Stimulated activated CD8-positive, alpha-beta memory T cell treated with anti-CD3 and anti-CD28 coated beads, Interleukin-4, amount 100 ng/mL, for 48 hours (primary cell): ENCODE results near the gene RIPOR2.
"Not testable (repeated sequence)": the region's sequence is repeated elsewhere in the genome, so short reads cannot be mapped to it uniquely, and the experiment has no call there.

Experiments
- DNase-seq: peaks from one replicate; pipeline ENCODE4 v3.0.0-alpha.2; 2020

Gene RIPOR2

GRCh38 chr6:24797596-24798216 is 138.1 kb downstream of the RIPOR2 start:
- no peak for DNase-seq

- DNase-seq = no peak
These were observed 139.0 kb downstream of the RIPOR2 start for GRCh38 chr6:24796616-24797290.

DNA sequence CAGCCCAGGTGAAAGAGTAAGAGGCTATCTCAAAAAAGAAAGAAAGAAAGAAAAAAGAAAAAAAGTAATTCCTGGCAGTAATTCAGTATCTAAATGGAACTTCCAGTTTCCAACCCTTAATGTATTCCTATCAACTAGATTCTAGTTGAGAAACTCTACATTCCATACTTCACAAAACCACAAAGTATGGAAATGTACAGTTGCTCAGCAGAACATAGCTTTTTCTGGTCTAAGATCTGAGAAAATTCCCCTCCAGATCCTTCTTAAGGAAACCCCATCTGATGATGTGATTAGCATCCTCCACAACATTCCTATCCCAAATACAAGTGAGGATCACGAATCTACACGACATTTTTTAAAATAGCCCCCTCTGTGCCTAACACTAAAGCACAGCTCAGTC is 140.7 kb downstream of the RIPOR2 start:
- no peak for DNase-seq

- DNase-seq = no peak
These were observed 147.6 kb downstream of the RIPOR2 start for GRCh38 chr6:24788031-24788665.

DNA sequence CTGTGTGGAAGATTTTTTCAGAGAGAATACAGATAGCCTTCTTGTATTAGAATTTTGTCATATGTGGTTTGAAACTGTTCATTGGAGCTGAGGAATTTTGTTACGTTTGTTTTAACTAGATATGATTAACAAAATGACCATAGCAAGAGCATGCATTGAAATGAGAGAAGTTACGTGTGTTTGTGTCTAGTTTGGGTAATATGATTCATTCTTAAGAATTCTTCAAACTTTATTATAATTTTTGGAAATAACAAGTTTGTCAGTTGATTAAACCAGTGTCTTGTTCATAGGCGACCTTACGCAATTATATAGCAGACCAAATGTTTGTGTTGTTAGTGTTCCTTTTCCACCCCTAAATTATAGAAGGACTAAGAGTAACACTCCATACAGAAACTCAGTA is 155.6 kb downstream of the RIPOR2 start:
- no peak for DNase-seq

DNA sequence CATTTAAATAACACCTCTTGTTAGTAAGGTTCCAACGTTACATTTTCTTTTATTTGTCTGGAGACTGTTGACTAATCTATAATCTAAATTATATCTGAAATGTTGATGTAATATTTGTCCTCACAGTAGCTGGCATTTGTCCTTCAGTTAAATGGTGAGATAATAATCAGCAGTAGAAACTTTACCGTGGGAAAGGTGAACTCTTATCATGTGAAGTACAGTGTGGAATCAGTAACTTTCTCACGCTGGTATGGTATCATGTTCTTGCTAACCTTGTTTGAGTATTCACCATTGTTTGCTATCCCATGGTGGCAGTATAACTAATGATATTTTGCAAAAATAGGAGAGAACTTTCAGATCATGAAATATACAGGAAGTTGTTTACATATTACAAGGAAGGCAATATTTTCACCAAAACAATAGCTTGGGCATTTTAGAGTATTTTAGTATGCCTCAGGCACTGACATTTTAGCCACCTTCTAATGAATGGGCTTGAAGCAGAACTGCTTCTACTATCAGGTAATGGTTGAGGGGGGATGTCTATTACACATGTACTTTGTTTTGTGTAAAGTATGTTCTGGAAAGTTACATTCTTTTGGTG is 156.2 kb downstream of the RIPOR2 start:
- DNase-seq = no peak

DNA sequence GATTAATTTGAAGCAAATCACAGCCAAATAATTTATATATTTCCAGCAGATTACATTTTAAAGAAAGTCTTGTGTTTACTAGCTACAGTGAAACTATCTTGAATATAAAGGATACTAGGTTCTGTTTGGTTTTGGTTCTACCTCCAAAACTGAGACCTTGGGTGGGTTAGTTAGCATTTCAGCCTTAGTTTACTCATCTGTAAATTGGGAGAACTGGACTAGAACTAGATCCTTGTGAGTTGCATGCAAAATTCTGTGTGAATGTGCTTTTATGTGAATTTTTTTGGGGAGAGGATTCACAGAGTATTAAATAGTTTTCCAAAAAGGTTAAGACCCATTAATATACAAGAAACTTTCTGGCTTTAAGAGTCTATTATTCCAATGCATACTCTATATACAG is 156.9 kb downstream of the RIPOR2 start:
- no peak for DNase-seq

- DNase-seq = no peak
These were observed 157.6 kb downstream of the RIPOR2 start for GRCh38 chr6:24778121-24778520.

GRCh38 chr6:24777227-24777626 is 158.5 kb downstream of the RIPOR2 start:
- DNase-seq = no peak

- peak; percentile 49 for DNase-seq
These were observed 160.2 kb downstream of the RIPOR2 start for GRCh38 chr6:24775520-24776058.

- DNase-seq = peak; percentile 100
These were observed 160.9 kb downstream of the RIPOR2 start, which contains the start of gene GMNN for GRCh38 chr6:24774696-24775519. Gene GMNN (plus strand): TSS chr6:24774937. CDS start chr6:24777247, 2,310 bp downstream.

DNA sequence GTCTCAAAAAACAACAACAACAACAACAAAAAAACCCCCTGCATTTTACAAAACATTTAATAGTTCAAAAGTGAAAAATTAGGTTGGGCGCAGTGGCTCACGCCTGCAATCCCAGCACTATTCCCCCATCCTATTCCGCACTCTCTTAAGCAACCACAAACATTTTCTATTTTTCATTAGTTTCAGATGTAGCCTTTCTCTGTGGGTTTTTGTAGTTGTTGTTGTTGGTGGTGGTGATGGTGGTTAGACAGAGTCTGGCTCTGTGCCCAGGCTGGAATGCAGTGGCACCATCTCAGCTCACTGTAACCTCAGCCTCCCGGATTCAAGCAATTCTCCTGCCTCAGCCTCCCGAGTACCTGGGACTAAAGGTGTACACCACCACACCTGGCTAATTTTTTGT is 167.4 kb downstream of the RIPOR2 start:
- DNase-seq = no peak

GRCh38 chr6:24766680-24767462 is 168.9 kb downstream of the RIPOR2 start:
- no peak for DNase-seq

- DNase-seq = not testable (repeated sequence)
These were observed 169.8 kb downstream of the RIPOR2 start for GRCh38 chr6:24765968-24766367.

DNA sequence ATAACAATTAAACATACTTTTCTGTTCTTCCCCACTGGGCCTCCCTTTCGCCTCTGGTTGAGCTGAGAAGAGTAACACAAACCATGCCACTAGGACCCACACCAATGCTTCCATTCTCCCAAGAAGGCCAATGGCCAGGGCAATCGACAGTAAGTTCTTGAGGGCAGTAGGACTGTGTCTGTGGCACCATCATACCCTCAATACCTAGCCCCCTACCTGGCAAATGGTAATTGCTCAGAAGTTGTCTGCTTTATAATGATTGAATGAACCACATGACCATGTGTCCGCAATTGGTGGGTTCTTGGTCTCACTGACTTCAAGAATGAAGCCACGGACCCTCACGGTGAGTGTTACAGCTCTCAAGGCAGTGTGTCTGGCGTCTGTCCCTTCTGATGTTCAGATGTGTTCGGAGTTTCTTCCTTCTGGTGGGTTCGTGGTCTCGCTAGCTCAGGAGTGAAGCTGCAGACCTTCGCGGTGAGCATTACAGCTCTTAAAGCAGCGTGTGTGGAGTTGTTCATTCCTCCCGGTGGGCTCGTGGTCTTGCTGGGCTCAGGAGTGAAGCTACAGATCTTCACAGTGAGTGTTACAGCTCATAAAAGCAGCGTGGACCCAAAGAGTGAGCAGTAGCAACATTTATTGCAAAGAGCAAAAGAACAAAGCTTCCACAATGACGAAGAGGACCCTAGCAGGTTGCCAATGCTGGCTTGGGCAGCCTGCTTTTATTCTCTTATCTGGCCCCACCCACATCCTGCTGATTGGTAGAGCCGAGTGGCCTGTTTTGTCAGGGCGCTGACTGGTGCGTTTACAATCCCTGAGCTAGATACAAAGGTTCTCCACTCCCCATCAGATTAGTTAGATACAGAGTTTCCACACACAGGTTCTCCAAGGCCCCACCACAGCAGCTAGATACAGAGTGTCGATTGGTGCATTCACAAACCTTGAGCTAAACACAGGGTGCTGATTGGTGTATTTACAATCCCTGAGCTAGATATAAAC is 170.6 kb downstream of the RIPOR2 start:
- DNase-seq = not testable (repeated sequence)

DNA sequence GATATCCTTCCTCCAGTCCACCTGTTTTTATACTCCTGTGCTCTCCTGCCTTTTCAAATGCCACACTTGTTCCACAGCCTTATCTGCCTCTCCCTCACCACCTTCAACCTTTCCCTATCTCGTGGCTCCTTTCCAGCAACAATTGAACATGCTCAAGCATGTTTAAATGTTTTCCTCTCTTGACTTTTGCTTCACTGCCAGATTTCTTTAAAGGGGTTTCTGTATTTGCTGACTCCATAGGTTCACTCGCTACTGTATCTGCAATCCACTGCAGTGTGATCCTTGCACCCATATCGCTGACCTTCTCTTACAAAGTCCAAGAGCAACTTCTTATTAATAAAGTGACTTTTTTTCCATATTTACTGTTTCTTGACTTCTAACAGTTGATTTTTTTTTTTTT is 172.2 kb downstream of the RIPOR2 start:
- no peak for DNase-seq

DNA sequence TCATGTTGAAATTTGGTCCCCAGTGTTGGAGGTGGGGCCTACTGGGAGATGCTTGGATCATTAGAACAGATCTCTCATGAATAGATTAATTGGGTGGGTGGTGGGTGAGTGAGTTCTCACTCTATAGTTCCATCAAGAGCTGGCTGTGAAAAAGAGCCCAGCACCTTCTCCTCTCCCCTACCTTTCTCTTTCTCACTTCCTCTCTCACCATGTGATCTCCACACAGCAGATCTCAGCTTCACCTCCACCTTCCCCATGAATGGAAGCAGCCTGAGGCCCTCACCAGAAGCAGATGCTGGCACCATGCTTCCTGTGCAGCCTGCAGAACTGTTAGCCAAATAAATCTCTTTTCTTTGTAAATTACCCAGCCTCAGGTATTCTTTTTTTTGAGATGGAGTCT is 173.9 kb downstream of the RIPOR2 start:
- no peak for DNase-seq

DNA sequence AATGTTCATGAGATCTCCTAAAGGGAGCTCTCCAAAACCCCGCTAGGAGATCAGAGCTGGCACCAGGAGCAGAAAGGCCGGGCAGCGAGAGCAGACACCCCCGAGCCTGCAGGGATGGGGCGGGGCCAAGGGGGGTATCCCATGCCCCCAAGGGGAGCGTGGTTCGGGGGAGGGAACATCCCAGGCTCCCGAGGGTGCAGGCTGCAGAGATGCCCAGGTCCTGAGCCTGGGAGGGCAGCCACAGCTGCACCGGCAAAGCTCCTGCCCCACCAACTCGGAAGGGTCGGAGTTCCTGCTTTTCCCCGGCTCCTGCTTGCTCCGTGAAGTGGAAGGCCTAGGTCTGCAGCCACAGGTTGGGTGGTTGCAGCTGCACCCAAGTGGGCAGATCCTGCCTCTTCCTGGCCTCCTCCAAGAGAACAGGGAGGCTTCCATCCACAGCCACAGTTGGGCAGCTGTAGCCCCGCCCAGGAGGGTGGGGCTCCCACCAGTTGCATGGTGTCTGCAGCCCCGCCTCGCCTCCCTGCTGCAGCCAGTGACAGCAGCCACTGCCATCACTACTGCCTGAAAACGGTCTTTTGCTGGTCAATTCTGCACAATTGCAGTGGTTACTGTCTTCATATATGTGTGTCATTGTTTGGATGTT is 174.4 kb downstream of the RIPOR2 start:
- peak; percentile 34 for DNase-seq

GRCh38 chr6:24760210-24760609 is 175.6 kb downstream of the RIPOR2 start:
- DNase-seq = no peak

DNA sequence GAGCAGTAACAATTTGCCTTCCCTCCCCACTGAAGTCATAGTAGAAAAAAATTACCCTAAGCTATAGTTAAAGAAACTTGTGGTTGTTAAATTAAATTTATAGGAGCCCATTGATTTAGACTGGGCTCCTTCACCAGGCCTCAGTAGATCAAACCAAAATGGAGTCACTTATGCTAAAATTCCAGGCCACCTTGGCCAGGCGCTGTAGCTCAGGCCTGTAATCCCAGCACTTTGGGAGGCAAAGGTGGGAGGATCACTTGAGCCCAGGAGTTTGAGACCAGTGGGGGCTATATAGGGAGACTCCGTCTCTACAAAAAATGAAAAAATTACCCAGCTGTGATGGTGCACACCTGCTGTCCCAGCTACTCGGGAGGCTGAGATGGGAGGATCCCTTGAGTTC is 176.0 kb downstream of the RIPOR2 start:
- DNase-seq = no peak
